ENCODE results near the gene ARRB1.
A peak's percentile ranks its signal among the peaks of the same experiment; 100 is the strongest.

Gene ARRB1

GRCh38 chr11:75238595-75239440 is 112.6 kb downstream of the ARRB1 start:
- no peak for DNase-seq

- DNase-seq = no peak
Observed at GRCh38 chr11:75237050-75237449, 114.4 kb downstream of the ARRB1 start.

GRCh38 chr11:75236062-75236461 is 115.4 kb downstream of the ARRB1 start:
- DNase-seq = no peak

GRCh38 chr11:75233754-75234172 is 117.7 kb downstream of the ARRB1 start:
- DNase-seq = no peak

- peak in 4 of 58 donors; percentile 15 to 33 (median 24) for DNase-seq
Observed at GRCh38 chr11:75230621-75231020, 120.8 kb downstream of the ARRB1 start.

GRCh38 chr11:75229466-75229865 is 122.0 kb downstream of the ARRB1 start:
- peak in 5 of 58 donors; percentile 7 to 24 (median 10) for DNase-seq

- no peak for DNase-seq
Observed at GRCh38 chr11:75225794-75226193, 125.7 kb downstream of the ARRB1 start.

GRCh38 chr11:75223954-75224643 is 127.4 kb downstream of the ARRB1 start:
- DNase-seq = no peak

GRCh38 chr11:75219869-75220268 is 131.6 kb downstream of the ARRB1 start:
- no peak for DNase-seq

GRCh38 chr11:75214843-75215242 is 136.6 kb downstream of the ARRB1 start:
- DNase-seq = no peak

GRCh38 chr11:75214411-75214821 is 137.0 kb downstream of the ARRB1 start:
- peak in 19 of 58 donors; percentile 3 to 49 (median 15) for DNase-seq

Measured in anterior cingulate cortex (tissue), 58 donors.